Suprapubic skin (tissue), 4 donors: Measurements from ENCODE around the gene MAP1B. TPM values are rescaled to one million over a fixed set of nuclear protein-coding genes. Genes with fewer than 3 reads are reported as not detected.

Source experiments
- DNase-seq, 2 donors: peaks; one replicate each; pipeline ENCODE4 v3.0.0-alpha.2; 2019; ENCODE audit warnings: low spot score in 2 of 2
- H3K27ac ChIP-seq: fragments of 200-600 bp; sonication (generic); one replicate; pipeline ENCODE4 v1.5.1; 2019
- H3K27me3 ChIP-seq: fragments of 200-600 bp; sonication (generic); one replicate; pipeline ENCODE4 v1.5.1; 2019
- H3K36me3 ChIP-seq: fragments of 200-600 bp; sonication (generic); one replicate; pipeline ENCODE4 v1.5.1; 2019
- H3K4me1 ChIP-seq: fragments of 200-600 bp; sonication (generic); one replicate; pipeline ENCODE4 v1.5.1; 2019
- H3K4me3 ChIP-seq: fragments of 200-600 bp; sonication (generic); one replicate; pipeline ENCODE4 v1.5.1; 2019; ENCODE audit warnings: mild to moderate bottlenecking
- H3K9me3 ChIP-seq: fragments of 200-600 bp; sonication (generic); one replicate; pipeline ENCODE4 v1.5.1; 2019
- EP300 ChIP-seq: sonication (generic); formaldehyde crosslinking; IDR thresholded peaks from one replicate; pipeline ENCODE4 v1.6.1; 2017; ENCODE audit warnings: antibody characterized with exemption
- POLR2A ChIP-seq, 2 donors: fragments of 450-650 bp; IDR thresholded peaks; one replicate each; pipeline ENCODE4 v1.6.1; 2017; ENCODE audit warnings: antibody characterized with exemption in 2 of 2, mild to moderate bottlenecking in 2 of 2, moderate library complexity in 2 of 2
- POLR2AphosphoS5 ChIP-seq, 3 donors: sonication (generic); formaldehyde crosslinking; IDR thresholded peaks; one replicate each; pipeline ENCODE4 v1.6.1; 2017; ENCODE audit warnings: antibody characterized with exemption in 3 of 3
- WGBS: methylation state at CpG from one replicate; pipeline ENCODE4 v1.1.5; 2018; 5-methylcytosine and 5-hydroxymethylcytosine counted together
- total RNA-seq, 4 donors: library from RNA; depleted of rRNA; stranded (reverse); fragments of >200 nt; gene quantifications; one replicate each; pipeline ENCODE4 v1.1.0, GENCODE V29; 2016
- TF ChIP-seq, protein P1 (sequence below), 2 donors: fragments of 200-600 bp in 1 of 2; fragments of 450-650 bp in 1 of 2; sonication (generic) in 1 of 2; IDR thresholded peaks; one replicate each; pipeline ENCODE4 v1.5.1; 2016 to 2019; ENCODE audit warnings: antibody characterized with exemption in 2 of 2, mild to moderate bottlenecking in 1 of 2, moderate library complexity in 1 of 2

MAP1B gene
- total RNA-seq, 4 donors from 2014 or later = 38.1 to 172 (median 67.5) TPM

DNA sequence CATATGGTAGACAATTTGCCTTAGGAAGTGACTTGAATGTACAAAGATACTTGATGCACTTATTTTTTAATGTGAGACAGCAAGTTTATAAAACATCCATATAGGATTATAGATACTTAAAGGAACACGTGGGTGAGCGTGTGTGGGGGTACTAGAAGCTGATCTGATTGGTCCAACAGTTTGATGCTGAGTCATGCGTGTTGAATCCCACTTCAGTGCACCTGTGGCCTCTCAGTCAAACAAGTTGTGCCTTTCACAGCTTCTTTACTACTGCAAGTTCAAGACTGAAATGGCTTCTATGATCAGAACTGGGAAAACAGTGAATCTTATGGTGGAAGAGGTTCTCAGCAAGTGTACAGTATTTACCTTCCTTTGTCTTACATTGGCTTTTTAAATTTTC, 98.9 kb downstream of the MAP1B start:
- Histone ChIP-seq H3K4me1 (peaks cover 18% of the 10 kb centered on the region), H3K4me3 (no peak overlapping the region), H3K36me3 (peaks cover 26% of the 10 kb centered on the region), H3K9me3 (no peaks in the 10 kb centered on the region), H3K27ac (no peak overlapping the region), H3K27me3 (no peaks in the 10 kb centered on the region)
- no peak for DNase-seq
- 85% methylated on average over 3 of the region's 3 CpGs for WGBS
- TF ChIP-seq, protein P1, sequence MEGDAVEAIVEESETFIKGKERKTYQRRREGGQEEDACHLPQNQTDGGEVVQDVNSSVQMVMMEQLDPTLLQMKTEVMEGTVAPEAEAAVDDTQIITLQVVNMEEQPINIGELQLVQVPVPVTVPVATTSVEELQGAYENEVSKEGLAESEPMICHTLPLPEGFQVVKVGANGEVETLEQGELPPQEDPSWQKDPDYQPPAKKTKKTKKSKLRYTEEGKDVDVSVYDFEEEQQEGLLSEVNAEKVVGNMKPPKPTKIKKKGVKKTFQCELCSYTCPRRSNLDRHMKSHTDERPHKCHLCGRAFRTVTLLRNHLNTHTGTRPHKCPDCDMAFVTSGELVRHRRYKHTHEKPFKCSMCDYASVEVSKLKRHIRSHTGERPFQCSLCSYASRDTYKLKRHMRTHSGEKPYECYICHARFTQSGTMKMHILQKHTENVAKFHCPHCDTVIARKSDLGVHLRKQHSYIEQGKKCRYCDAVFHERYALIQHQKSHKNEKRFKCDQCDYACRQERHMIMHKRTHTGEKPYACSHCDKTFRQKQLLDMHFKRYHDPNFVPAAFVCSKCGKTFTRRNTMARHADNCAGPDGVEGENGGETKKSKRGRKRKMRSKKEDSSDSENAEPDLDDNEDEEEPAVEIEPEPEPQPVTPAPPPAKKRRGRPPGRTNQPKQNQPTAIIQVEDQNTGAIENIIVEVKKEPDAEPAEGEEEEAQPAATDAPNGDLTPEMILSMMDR (IDR thresholded peaks at IDR 0.05) = no peak
- no peak for TF ChIP-seq POLR2AphosphoS5 (IDR thresholded peaks at IDR 0.05)
- no peak for TF ChIP-seq POLR2A (IDR thresholded peaks at IDR 0.05)

DNA sequence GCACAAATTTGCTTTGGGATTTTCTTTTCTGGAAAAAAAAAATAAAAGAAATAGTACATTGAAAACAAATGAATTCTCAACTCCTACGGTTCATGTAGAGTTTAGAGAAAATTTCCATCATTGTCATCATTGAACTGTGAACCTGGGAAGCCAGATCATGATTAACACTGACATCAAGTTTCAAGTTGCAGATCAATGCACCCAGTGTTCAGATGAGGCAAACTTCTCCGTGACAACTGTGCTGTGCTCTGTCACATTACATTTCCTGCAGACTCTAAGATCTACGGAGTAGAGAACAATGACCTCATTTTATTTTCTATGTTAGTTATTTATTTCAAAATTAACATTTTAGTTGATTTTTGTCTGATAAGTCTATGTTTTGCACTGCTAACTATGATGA, 99.7 kb downstream of the MAP1B start:
- Histone ChIP-seq H3K27ac (no peak overlapping the region), H3K4me3 (no peak overlapping the region), H3K9me3 (no peaks in the 10 kb centered on the region), H3K36me3 (peaks cover 26% of the 10 kb centered on the region), H3K4me1 (peaks cover 25% of the 10 kb centered on the region), H3K27me3 (no peaks in the 10 kb centered on the region)
- no peak for TF ChIP-seq POLR2A (IDR thresholded peaks at IDR 0.05)
- TF ChIP-seq EP300 = no peak
- TF ChIP-seq, protein P1 (IDR thresholded peaks at IDR 0.05) = no peak
- TF ChIP-seq POLR2AphosphoS5 (IDR thresholded peaks at IDR 0.05) = no peak
- DNase-seq = no peak
- WGBS = 82% methylated on average over 3 of the region's 3 CpGs

DNA sequence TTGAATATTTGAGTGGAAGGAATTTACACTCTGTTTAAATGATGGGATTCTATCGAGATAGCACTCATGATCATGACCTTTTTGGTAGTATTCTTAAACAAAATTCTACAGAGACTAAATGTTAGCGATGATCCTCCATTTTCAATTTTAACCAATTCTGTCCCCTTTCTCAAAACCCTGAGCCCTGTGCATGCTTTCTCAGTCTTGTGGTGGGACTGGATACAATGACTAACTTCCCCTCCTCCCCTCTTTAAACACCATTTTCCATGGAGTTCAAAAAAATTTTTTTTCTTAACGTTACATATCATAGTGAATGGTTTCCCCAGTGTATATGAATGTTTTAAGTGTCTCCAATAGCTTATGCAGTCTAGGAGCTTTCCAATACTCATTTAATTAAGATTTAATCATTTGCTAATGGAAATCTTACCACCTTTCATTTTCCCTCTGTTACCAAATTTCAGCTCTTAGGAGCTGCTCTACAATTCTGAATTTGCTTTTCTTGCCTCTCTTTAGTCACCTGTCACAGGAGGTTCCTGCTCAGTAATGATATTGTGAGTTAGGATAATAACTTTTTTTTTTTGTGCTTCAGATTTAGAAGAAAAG, 101.2 kb downstream of the MAP1B start:
- TF ChIP-seq EP300 = no peak
- TF ChIP-seq POLR2AphosphoS5 (IDR thresholded peaks at IDR 0.05) = no peak
- TF ChIP-seq, protein P1 (IDR thresholded peaks at IDR 0.05) = no peak
- no peak for TF ChIP-seq POLR2A (IDR thresholded peaks at IDR 0.05)
- no peak for DNase-seq
- H3K36me3 ChIP-seq = peaks cover 22% of the 10 kb centered on the region
- H3K27ac ChIP-seq = no peak overlapping the region
- no peaks in the 10 kb centered on the region for H3K9me3 ChIP-seq
- peaks cover 25% of the 10 kb centered on the region for H3K4me1 ChIP-seq
- H3K27me3 ChIP-seq = no peaks in the 10 kb centered on the region
- no peak overlapping the region for H3K4me3 ChIP-seq
- WGBS = 86% methylated on average over 3 of the region's 3 CpGs

DNA sequence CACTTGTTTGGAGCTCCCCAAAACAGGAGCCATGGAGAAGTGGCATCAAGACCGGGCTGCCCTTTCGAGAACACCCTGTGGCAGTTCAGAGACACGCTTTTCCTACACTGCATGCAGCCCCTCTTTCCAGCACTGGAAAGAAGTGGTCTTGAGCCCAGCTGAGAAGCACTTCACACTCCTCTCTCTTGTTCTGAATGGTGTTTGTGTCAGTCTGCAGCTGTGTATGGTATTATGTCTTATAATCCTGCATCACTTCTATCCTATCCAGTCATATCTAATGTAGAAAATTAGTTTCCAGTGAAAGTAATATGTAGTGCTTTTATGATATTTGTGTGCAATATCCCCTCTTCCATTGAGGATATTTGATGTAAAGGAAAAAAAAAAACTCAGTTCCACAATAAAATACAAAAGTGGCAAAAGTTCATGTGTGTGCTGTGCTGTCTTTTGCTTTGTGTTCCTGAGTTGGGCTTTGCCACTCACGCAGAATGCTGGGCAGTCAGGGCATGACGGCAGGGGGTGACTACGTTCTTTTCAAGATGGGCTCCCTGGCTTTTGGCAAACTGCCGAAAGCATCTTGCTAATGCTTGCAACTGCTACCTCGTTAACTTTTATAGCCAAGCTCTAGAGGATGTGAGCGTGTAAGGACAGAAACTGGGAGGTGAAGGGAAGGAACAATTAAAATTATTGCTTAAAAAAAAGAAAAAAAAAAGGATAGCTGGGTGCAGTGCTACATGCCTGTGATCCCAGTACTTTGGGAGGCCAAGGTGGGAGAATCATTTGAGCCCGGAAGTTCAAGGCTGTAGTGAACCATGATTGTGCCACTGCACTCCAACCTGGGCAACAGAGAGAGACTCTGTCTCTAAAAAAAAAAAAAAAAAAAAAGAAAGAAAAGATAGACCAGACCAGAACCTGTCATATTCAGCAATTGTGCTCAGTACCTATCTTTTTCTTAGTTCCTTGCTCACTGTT, 102.2 kb downstream of the MAP1B start:
- Histone ChIP-seq H3K4me1 (peaks cover 25% of the 10 kb centered on the region), H3K36me3 (peaks cover 13% of the 10 kb centered on the region), H3K9me3 (no peaks in the 10 kb centered on the region), H3K27me3 (no peaks in the 10 kb centered on the region), H3K27ac (no peak overlapping the region), H3K4me3 (no peak overlapping the region)
- WGBS = 55% methylated on average over 10 of the region's 10 CpGs
- TF ChIP-seq, protein P1 (IDR thresholded peaks at IDR 0.05) = no peak
- TF ChIP-seq POLR2A (IDR thresholded peaks at IDR 0.05) (no peak), POLR2AphosphoS5 (IDR thresholded peaks at IDR 0.05) (no peak), EP300 (no peak)
- no peak for DNase-seq
